Liver (tissue), 9 donors: ENCODE results near the gene KCNIP4. TPM values are rescaled to one million over a fixed set of nuclear protein-coding genes. Genes with fewer than 3 reads are reported as not detected.

ENCODE experiments used
- DNase-seq: peaks from one replicate; pipeline ENCODE4 v3.0.0-alpha.2; 2017; ENCODE audit warnings: low spot score
- H3K27ac ChIP-seq, 2 donors: one replicate each; pipeline ENCODE4 v1.7.0; 2013; ENCODE audit warnings: inconsistent platforms in 2 of 2, low read length in 2 of 2, control low read depth in 1 of 2, low read depth in 1 of 2, mild to moderate bottlenecking in 1 of 2
- H3K27me3 ChIP-seq, 4 donors: one replicate each; pipeline versions ENCODE4 v1.6.1 to v1.7.0; 2013; ENCODE audit warnings: low read length in 3 of 4, inconsistent platforms in 1 of 4, mild to moderate bottlenecking in 1 of 4, moderate library complexity in 1 of 4; ENCODE audit not compliant: control insufficient read depth in 4 of 4, insufficient read depth in 4 of 4
- H3K36me3 ChIP-seq, 4 donors: one replicate each; pipeline versions ENCODE4 v1.6.1 to v1.7.0; 2013; ENCODE audit warnings: low read length in 3 of 4, mild to moderate bottlenecking in 3 of 4, low read depth in 1 of 4, moderate library complexity in 1 of 4; ENCODE audit not compliant: control insufficient read depth in 4 of 4, insufficient read depth in 3 of 4
- H3K4me1 ChIP-seq, 4 donors: one replicate each; pipeline versions ENCODE4 v1.6.1 to v1.7.0; 2013; ENCODE audit warnings: low read length in 3 of 4, mild to moderate bottlenecking in 3 of 4, moderate library complexity in 1 of 4; ENCODE audit not compliant: control insufficient read depth in 4 of 4, insufficient read depth in 4 of 4
- H3K4me3 ChIP-seq, 3 donors: one replicate each; pipeline versions ENCODE4 v1.6.1 to v1.7.0; 2013; ENCODE audit warnings: low read length in 3 of 3, control low read depth in 1 of 3, low read depth in 1 of 3, mild to moderate bottlenecking in 1 of 3
- H3K9ac ChIP-seq, 2 donors: one replicate each; pipeline ENCODE4 v1.7.0; 2013; ENCODE audit warnings: low read length in 2 of 2, mild to moderate bottlenecking in 2 of 2, moderate library complexity in 2 of 2, control low read depth in 1 of 2, low read depth in 1 of 2
- H3K9me3 ChIP-seq, 4 donors: one replicate each; pipeline versions ENCODE4 v1.6.1 to v1.7.0; 2013; ENCODE audit warnings: low read length in 3 of 4; ENCODE audit not compliant: control insufficient read depth in 4 of 4
- ATF3 ChIP-seq: IDR thresholded peaks from 2 replicates; pipeline ENCODE4 v1.6.1; 2016; ENCODE audit warnings: antibody characterized with exemption
- CTCF ChIP-seq: fragments of 150-350 bp; IDR thresholded peaks from 2 replicates; pipeline ENCODE4 v1.5.1; 2017; ENCODE audit warnings: improper control_type of control experiment, low read depth, low read length; ENCODE audit not compliant: missing input control
- EGR1 ChIP-seq, 2 donors: IDR thresholded peaks; 2 replicates each; pipeline ENCODE4 v1.6.1; 2016 to 2018; ENCODE audit warnings: antibody characterized with exemption in 2 of 2, low read depth in 2 of 2
- FOXA1 ChIP-seq: IDR thresholded peaks from 2 replicates; pipeline ENCODE4 v1.6.1; 2016; ENCODE audit warnings: antibody characterized with exemption
- FOXA2 ChIP-seq: IDR thresholded peaks from 2 replicates; pipeline ENCODE4 v1.6.1; 2016; ENCODE audit warnings: antibody characterized with exemption
- GABPA ChIP-seq, 2 donors: IDR thresholded peaks in 1 of 2; conservative IDR thresholded peaks in 1 of 2; 2 replicates each; pipeline ENCODE4 v1.6.1; 2016; ENCODE audit warnings: antibody characterized with exemption in 2 of 2, mild to moderate bottlenecking in 1 of 2, moderate library complexity in 1 of 2
- HNF4A ChIP-seq, 2 donors: conservative IDR thresholded peaks; 2 replicates each; pipeline ENCODE4 v1.6.1; 2016; ENCODE audit warnings: antibody characterized with exemption in 2 of 2, mild to moderate bottlenecking in 2 of 2
- HNF4G ChIP-seq: IDR thresholded peaks from 2 replicates; pipeline ENCODE4 v1.6.1; 2016; ENCODE audit warnings: antibody characterized with exemption
- JUND ChIP-seq, 2 donors: IDR thresholded peaks; 2 replicates each; pipeline ENCODE4 v1.6.1; 2016; ENCODE audit warnings: antibody characterized with exemption in 2 of 2
- NR2F2 ChIP-seq: IDR thresholded peaks from 2 replicates; pipeline ENCODE4 v1.6.1; 2016; ENCODE audit warnings: antibody characterized with exemption
- RAD21 ChIP-seq, 2 donors: IDR thresholded peaks; 2 replicates each; pipeline ENCODE4 v1.6.1; 2016; ENCODE audit warnings: antibody characterized with exemption in 2 of 2, mild to moderate bottlenecking in 2 of 2
- RXRA ChIP-seq, 2 donors: IDR thresholded peaks; 2 replicates each; pipeline ENCODE4 v1.6.1; 2017 to 2018; ENCODE audit warnings: antibody characterized with exemption in 2 of 2, mild to moderate bottlenecking in 1 of 2
- TAF1 ChIP-seq: conservative IDR thresholded peaks from 2 replicates; pipeline ENCODE4 v1.6.1; 2016; ENCODE audit warnings: antibody characterized with exemption, mild to moderate bottlenecking
- YY1 ChIP-seq: IDR thresholded peaks from 2 replicates; pipeline ENCODE4 v1.6.1; 2016; ENCODE audit warnings: antibody characterized with exemption, mild to moderate bottlenecking
- ZBTB33 ChIP-seq: IDR thresholded peaks from 2 replicates; pipeline ENCODE4 v1.6.1; 2016; ENCODE audit warnings: antibody characterized with exemption
- WGBS: extraction: QIAGEN DNeasy Blood & Tissue Kit; methylation state at CpG from one replicate; pipeline ENCODE4 v1.1.7; 2013; 5-methylcytosine and 5-hydroxymethylcytosine counted together
- polyA plus RNA-seq, 2 donors: library from polyadenylated mRNA; stranded (reverse) in 1 of 2; unstranded in 1 of 2; fragments of 200-250 nt in 1 of 2; fragments of >200 nt in 1 of 2; fragmentation: Nextera tagmentation in 1 of 2; extraction: Ambion mirVana in 1 of 2; gene quantifications; one replicate each; pipeline versions ENCODE4 v1.2.1 to v1.2.3, GENCODE V29; 2013 to 2015
- total RNA-seq, 2 donors: library from RNA; depleted of rRNA; stranded (reverse); fragments of >200 nt; gene quantifications; one replicate each; pipeline ENCODE4 v1.2.3, GENCODE V29; 2014
- TF ChIP-seq, protein P1 (sequence below): IDR thresholded peaks from 2 replicates; pipeline ENCODE4 v1.6.1; 2016; ENCODE audit warnings: antibody characterized with exemption
- donor health status: healthy.
- donor health status: healthy.
- donor health status: healthy.
- donor health status: healthy.
- donor health status: healthy.

Gene KCNIP4
- total and polyA plus RNA-seq, 4 donors, result 0.08 to 0.14 TPM; not detected in 2

DNA sequence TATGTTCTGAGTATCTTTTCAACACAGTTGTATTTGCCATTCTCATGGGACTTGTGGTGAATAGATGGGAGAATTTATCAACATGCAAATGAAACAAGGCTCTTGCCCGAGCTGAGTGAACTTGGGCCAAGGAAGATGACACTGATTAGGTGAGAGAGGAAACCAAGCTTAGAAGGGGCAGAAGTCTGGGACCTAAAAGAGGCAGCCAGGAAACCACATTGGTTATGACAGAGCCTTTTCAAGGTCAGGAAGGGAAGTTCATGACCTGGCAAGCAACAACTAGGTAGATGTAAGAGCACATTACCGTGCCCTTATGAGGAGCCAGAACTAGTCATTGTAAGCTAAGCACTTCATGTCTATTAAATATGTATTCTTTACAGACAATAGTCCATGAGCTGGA, 658.0 kb downstream of the KCNIP4 start (continued):
- no peak for TF ChIP-seq ZBTB33
- no peak for TF ChIP-seq RAD21 (IDR thresholded peaks at IDR 0.05)

- WGBS, result 93% methylated on average over 5 of the region's 5 CpGs
- Histone ChIP-seq H3K4me1 (no peaks in the 10 kb centered on the region), H3K9ac (no peak overlapping the region), H3K27me3 (no peaks in the 10 kb centered on the region), H3K27ac (no peak overlapping the region), H3K36me3 (no peaks in the 10 kb centered on the region), H3K4me3 (no peak overlapping the region), H3K9me3 (no peaks in the 10 kb centered on the region)
- no peak for DNase-seq
- TF ChIP-seq FOXA1 (no peak), RAD21 (IDR thresholded peaks at IDR 0.05) (no peak), RXRA (IDR thresholded peaks at IDR 0.05) (no peak), FOXA2 (no peak), HNF4G (no peak), NR2F2 (no peak), EGR1 (IDR thresholded peaks at IDR 0.05; ENCODE audit: low read depth in 2 of 2) (no peak), ATF3 (no peak), ZBTB33 (no peak), YY1 (no peak), TAF1 (no peak), HNF4A (conservative IDR thresholded peaks at IDR 0.05) (no peak), GABPA (IDR thresholded peaks at IDR 0.05 in 1 of 2, conservative IDR thresholded peaks at IDR 0.05 in 1 of 2) (no peak), JUND (IDR thresholded peaks at IDR 0.05) (no peak), CTCF (no peak)
- TF ChIP-seq, protein P1, sequence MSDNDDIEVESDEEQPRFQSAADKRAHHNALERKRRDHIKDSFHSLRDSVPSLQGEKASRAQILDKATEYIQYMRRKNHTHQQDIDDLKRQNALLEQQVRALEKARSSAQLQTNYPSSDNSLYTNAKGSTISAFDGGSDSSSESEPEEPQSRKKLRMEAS, result no peak
Observed at GRCh38 chr4:21276046-21276445, 672.5 kb downstream of the KCNIP4 start.
